NCI-H748 treated with DMSO at 0.1 percent for 48 hours (cell line): ENCODE measurements around the gene ULK4.
"Not testable (repeated sequence)": the region's sequence is repeated elsewhere in the genome, so short reads cannot be mapped to it uniquely, and the experiment has no call there.

ENCODE experiments used
- DNase-seq: peaks from one replicate; lab custom pipeline; 2025; lab: John Stamatoyannopoulos, UW

Gene ULK4

GRCh38 chr3:41502481-41502880, 459.4 kb downstream of the ULK4 start:
- DNase-seq, result no peak

DNA sequence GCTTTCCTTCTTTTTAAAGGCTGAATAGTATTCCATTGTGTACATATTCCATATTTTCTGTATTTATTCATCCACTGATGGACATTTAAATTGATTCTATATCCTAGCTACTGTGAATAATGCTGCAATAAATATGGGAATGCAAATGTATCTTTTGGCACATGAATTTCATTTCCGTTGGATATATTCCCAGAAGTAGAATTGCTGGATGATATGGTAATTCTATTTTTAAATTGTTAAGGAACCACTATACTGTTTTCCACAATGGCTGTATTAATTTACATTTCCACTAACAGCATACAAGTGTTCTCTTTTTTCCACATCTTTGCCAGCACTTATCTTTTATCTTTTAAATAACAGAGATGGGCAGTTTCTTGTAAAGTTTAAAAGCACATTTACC, 459.9 kb downstream of the ULK4 start:
- DNase-seq, result no peak

- no peak for DNase-seq
These were observed 463.1 kb downstream of the ULK4 start for GRCh38 chr3:41498847-41499246.

DNA sequence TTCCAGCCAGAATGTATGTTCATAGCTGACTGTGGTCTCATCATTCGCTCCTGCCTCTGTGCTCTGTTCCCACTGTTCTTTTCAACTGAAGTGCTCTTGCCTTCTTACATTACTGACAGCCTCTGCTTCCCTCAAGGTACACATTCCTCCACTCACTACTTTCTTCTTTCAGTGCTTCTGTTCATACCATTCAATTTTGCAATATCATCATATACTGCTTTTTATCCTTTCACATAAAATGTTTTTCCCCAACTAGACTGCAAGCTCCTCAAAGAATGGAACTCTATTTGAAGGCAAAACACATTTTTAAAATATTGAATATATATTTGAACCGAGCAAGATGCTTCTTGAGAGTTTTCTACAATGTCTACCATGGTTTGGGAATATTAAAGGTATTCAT, 471.5 kb downstream of the ULK4 start:
- DNase-seq, result no peak

GRCh38 chr3:41489231-41489630, 472.7 kb downstream of the ULK4 start:
- DNase-seq, result no peak

DNA sequence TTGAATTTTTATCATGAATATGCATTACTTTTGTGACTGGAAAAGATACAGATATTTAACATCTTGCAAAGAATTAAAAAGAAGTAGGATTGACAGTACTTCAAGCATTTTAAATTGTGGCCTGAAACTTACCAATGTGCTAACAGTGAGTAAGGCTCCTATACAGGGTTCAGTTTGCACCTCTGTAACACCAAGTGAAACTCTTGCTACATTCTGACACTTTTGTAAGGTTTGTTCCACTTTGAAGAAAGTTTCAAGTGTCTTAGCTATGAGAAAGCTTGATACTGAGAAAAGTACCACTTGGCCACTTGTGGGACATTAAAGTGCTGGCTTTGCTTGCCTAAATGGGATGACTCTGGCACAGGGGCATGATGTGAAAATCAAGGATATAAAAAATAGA, 473.4 kb downstream of the ULK4 start:
- DNase-seq, result no peak

DNA sequence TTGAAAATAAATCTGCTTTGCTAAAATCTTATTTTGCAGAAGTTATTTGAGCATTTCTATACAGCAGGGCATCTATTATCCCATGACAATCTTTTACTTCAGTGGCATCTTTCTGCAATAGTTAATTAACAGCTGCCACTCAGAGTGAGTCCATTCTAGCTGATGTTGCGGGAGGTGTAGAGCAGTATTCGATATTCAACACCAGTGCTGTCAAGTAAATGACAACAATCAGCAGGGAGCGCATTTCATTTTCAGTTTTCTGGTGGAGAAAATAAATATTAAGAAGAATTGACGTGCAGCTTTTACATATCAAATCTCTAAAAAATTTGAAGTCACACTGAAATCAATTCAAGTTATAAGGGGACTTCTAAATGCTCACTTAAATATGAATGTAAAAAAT, 476.4 kb downstream of the ULK4 start:
- no peak for DNase-seq

DNA sequence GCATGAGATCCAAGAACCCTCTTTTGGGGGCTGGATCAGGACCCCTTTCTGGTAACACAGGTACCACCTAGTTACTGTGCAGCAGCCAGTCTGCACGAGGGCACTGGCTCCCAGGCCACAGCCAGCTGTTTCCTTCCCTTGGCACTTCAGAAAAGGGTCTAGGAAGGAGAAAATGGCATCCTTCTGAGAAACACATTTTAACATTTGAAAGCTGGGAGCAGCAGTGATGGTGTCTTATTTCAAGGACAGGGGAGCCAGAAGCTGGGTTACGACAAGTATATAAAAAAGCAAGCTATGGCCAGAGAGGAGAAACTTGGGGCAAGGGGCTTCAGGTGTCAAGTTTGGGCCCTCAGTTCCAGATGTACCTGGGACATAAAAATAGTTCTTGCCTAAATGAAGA, 479.8 kb downstream of the ULK4 start:
- no peak for DNase-seq

DNA sequence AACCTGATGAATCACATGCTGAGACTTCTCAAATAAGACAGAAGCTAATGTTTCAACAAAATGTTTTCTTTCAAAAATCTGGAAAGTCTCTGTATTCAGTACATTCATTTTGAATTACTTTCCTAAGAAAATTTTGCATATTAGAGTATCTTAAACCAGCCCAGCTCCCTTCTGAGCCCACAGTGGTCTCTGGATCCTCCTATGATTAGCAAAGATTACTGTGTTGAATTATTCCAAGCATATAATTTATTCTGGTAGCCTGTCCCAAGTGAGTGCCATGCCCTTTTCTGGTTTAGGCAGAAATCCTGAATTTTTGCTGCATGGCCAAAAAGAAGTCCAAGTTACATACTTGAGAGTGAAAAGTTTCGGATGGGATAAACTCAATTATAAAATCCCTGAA, 483.6 kb downstream of the ULK4 start:
- no peak for DNase-seq

- no peak for DNase-seq
These were observed 484.4 kb downstream of the ULK4 start for GRCh38 chr3:41477399-41478014.

DNA sequence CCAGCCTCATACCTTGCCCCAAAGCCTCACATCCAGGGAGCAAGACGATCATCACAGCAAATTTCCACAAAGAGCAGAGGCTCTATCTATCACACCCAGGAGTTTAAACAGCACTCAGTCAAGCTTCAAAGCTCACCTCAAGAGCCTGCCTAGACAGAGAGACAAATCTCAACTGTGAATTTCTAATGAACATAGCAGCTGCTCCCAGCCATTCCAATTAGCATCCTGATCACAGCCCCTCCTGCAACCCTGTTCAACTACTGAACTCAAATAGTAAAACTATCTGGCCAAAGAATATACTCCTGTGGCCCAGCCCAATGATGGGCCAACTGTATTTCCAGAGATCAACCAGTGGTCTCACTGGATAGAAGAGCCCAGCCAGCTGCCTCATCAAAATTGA, 492.8 kb downstream of the ULK4 start:
- no peak for DNase-seq

DNA sequence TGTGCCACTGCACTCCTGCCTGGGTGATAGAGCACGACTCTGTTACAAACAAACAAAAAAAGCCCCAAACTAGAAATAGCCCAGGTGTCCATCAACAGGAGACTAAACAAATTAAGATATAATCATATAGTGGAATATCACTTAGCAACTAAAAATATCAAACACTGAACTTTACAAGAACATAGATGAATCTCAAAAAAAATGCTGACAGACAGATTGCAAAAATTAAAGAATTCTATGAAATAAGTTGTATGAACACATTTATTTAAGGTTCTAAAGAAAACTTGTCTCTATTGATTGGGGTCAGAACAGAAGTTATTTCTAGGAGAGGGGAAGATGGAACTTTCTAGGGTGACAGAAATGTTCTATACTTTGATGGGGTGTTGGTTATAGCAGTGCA, 494.4 kb downstream of the ULK4 start:
- DNase-seq, result no peak

DNA sequence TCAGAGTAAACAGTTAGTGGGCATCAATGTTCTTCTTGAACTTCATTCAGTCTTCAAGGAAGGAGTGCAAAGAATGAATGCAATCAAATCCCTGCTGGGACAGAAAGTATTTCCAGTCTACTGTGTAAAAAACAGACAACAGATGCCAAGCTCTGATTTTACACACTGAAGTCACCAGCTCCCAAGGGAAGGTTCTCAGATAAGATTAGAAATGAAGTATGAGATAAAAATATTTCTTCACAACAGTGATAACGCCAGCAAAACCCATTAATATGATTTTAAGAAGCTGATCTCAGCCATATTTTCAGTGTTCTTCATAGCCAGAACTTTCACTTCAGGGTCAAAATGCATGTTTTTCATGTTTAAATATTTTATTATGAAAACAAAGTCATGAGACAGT, 497.0 kb downstream of the ULK4 start:
- DNase-seq, result no peak

- DNase-seq, result no peak
These were observed 497.5 kb downstream of the ULK4 start for GRCh38 chr3:41464401-41464800.

DNA sequence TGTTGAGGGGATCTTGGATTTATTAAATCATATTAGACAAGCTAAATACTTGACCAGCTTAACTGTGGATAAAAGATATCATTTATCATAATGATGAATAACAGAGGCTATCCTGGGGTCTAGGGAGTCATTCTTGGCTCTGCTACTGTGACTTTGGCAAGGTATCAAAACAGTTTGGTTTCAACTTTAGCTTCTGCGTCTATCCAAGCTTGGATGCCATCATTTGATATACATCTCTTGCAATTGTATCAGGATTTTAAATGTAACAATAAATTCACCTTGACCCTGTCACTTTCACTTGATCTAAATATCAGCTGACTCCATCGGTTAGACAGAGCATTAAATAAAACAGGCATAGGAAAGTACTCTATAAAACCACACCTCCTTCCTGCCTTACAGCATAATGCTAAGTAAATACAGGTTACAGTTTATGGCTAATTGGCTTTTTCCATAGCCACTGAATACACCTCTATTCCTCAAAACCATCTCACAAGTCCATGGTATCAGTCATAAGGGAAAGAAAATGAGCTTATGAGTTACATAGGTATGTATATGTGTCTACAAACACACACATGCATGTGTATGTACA, 499.7 kb downstream of the ULK4 start:
- no peak for DNase-seq

DNA sequence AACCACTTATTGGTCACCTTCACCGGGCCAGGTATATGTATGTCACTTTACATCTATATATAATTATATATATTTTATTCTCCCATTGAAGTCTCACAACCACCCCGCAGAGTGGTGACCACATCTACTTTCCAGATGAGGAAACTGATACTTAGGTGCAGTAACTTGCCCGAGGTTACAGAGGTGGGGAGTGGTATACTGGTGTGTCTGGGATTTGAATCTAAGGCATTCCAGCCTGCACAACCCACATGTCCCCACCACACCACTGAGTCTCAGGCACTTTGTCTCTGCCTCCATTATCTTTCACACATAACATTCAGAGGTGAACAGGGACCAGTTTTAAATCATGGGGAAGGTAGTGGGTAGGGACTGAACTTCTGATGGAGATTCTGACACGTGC, 501.2 kb downstream of the ULK4 start:
- no peak for DNase-seq

GRCh38 chr3:41457176-41457575, 504.7 kb downstream of the ULK4 start:
- DNase-seq, result no peak

GRCh38 chr3:41456162-41456561, 505.7 kb downstream of the ULK4 start:
- no peak for DNase-seq

DNA sequence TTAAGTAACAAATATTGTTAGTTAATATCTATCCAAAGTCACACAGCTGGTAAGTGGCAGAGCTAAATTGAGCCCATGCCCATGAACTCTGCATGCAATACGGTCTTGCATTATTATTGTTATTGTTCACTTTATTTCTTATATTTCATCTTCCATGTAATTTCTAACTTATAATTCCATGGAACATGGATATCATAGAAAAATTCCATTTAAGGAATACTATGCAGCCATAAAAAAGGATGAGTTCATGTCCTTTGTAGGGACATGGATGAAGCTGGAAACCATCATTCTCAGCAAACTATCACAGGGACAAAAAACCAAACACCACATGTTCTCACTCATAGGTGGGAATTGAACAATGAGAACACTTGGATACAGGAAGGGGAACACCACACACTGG, 508.3 kb downstream of the ULK4 start:
- not testable (repeated sequence) for DNase-seq

GRCh38 chr3:41450416-41451231, 511.3 kb downstream of the ULK4 start:
- no peak for DNase-seq

GRCh38 chr3:41448396-41448795, 513.5 kb downstream of the ULK4 start:
- DNase-seq, result no peak

GRCh38 chr3:41447701-41448100, 514.2 kb downstream of the ULK4 start:
- no peak for DNase-seq

- DNase-seq, result not testable (repeated sequence)
These were observed 515.6 kb downstream of the ULK4 start for GRCh38 chr3:41446316-41446715.

- no peak for DNase-seq
These were observed 520.3 kb downstream of the ULK4 start for GRCh38 chr3:41441568-41441967.
